AG09309 (cell line): Measurements from ENCODE around the gene MSI1.

ENCODE experiments used
- DNase-seq: peaks from one replicate; pipeline ENCODE4 v3.0.0-alpha.2; 2010; ENCODE audit warnings: low read depth
- H3K4me3 ChIP-seq: 2 replicates; pipeline ENCODE4 v1.5.1; 2011; ENCODE audit warnings: mild to moderate bottlenecking, low read depth, low read length, moderate library complexity; ENCODE audit not compliant: control insufficient read depth
- CTCF ChIP-seq: IDR thresholded peaks from 2 replicates; pipeline ENCODE4 v1.5.1; 2011; ENCODE audit warnings: mild to moderate bottlenecking, low read depth, low read length, inconsistent platforms; ENCODE audit not compliant: insufficient read depth, control insufficient read depth; ENCODE audit errors: missing control alignments

The MSI1 gene

GRCh38 chr12:120365675-120366340 lies 3.2 kb downstream of the MSI1 start:
- no peak for DNase-seq
- no peak for TF ChIP-seq CTCF
- H3K4me3 ChIP-seq, result no peak overlapping the region

GRCh38 chr12:120364487-120364886 lies 4.5 kb downstream of the MSI1 start:
- no peak for DNase-seq
- H3K4me3 ChIP-seq, result no peak overlapping the region
- TF ChIP-seq CTCF, result no peak

GRCh38 chr12:120363274-120363855 lies 5.6 kb downstream of the MSI1 start:
- TF ChIP-seq CTCF, result no peak
- DNase-seq, result no peak
- no peak overlapping the region for H3K4me3 ChIP-seq

GRCh38 chr12:120362516-120363273 lies 6.3 kb downstream of the MSI1 start:
- H3K4me3 ChIP-seq, result no peak overlapping the region
- no peak for TF ChIP-seq CTCF
- DNase-seq, result no peak

GRCh38 chr12:120361506-120362208 lies 7.3 kb downstream of the MSI1 start:
- H3K4me3 ChIP-seq, result no peak overlapping the region; the same call in 1 of the 2 replicates
- TF ChIP-seq CTCF, result no peak
- no peak for DNase-seq

GRCh38 chr12:120359128-120359527 lies 9.8 kb downstream of the MSI1 start:
- DNase-seq, result no peak
- no peak for TF ChIP-seq CTCF
- no peak overlapping the region for H3K4me3 ChIP-seq
